HCT116 (cell line): ENCODE measurements around the gene VANGL1. TPM values are rescaled to one million over a fixed set of nuclear protein-coding genes. Genes with fewer than 3 reads are reported as not detected.
A peak's percentile ranks its signal among the peaks of the same experiment; 100 is the strongest.

Experiments
- ATAC-seq: fragments of 200-7000 bp; cut with Tn5 transposase; 2 replicates; pipeline ENCODE4 v1.9.1; 2020; ENCODE audit warnings: mild to moderate bottlenecking, moderate library complexity
- BruUV-seq: library from RNA; stranded (reverse); fragments of 400-500 nt; replicated peaks from 2 replicates; lab custom pipeline; 2021; lab: Mats Ljungman, UMichigan
- CTCF ChIA-PET: fragments of 300-600 bp; sonication (Branson Sonifier 250); formaldehyde crosslinking; loops from one replicate; lab custom pipeline; 2021; ENCODE audit warnings: antibody characterized with exemption; lab: Charles Lee
- POLR2A ChIA-PET: fragments of 300-600, 350-600 bp; sonication (Branson Sonifier 250); formaldehyde crosslinking; loops from one replicate; lab custom pipeline; 2021; ENCODE audit warnings: antibody characterized with exemption; lab: Charles Lee
- RAD21 ChIA-PET, 2 experiments: fragments of 300-600 bp; sonication (Branson Sonifier 250); formaldehyde crosslinking; loops; one replicate each; lab custom pipeline; 2023; ENCODE audit warnings: low total read pairs in 2 of 2; ENCODE audit not compliant: uncharacterized antibody in 2 of 2, unreplicated experiment in 2 of 2, low non-redundant PET in 1 of 2; lab: Charles Lee
- DNase-seq: peaks from one replicate; pipeline ENCODE4 v3.0.0-alpha.2; 2010; ENCODE audit warnings: low read depth, low spot score
- H2AFZ ChIP-seq: fragments of 200-600 bp; shearing (Covaris generic), sonication (generic); 2 replicates; pipeline ENCODE4 v1.6.1; 2017; ENCODE audit warnings: low read depth, mixed run types, mixed read lengths, antibody characterized with exemption, low read length; ENCODE audit not compliant: poor library complexity, severe bottlenecking
- H3K27ac ChIP-seq: 2 replicates; pipeline ENCODE4 v1.5.1; 2012; ENCODE audit warnings: low read depth, low read length
- H3K27me3 ChIP-seq: fragments of 200-600 bp; sonication (generic); 2 replicates; pipeline ENCODE4 v1.6.1; 2016; ENCODE audit warnings: mixed run types, low read length, mixed read lengths; ENCODE audit not compliant: insufficient read depth
- H3K36me3 ChIP-seq, 2 experiments: fragments of 200-500 bp in 1 of 2; fragments of 200-600 bp in 1 of 2; sonication (Bioruptor generic) in 1 of 2; sonication (generic) in 1 of 2; 2 replicates each; pipeline versions ENCODE4 v1.5.1 to v1.6.1; 2014 to 2016; ENCODE audit warnings: low read length in 2 of 2, inconsistent platforms in 1 of 2, mixed read lengths in 1 of 2, mixed run types in 1 of 2; ENCODE audit not compliant: insufficient read depth in 2 of 2, control insufficient read depth in 1 of 2
- H3K4me1 ChIP-seq, 2 experiments: fragments of 200-600 bp in 1 of 2; sonication (generic) in 1 of 2; 2 replicates each; pipeline versions ENCODE4 v1.5.1 to v1.6.1; 2012 to 2017; ENCODE audit warnings: low read length in 2 of 2, inconsistent platforms in 1 of 2, mild to moderate bottlenecking in 1 of 2, mixed read lengths in 1 of 2, mixed run types in 1 of 2, moderate library complexity in 1 of 2; ENCODE audit not compliant: insufficient read depth in 2 of 2, control insufficient read depth in 1 of 2
- H3K4me2 ChIP-seq: fragments of 200-600 bp; sonication (generic); 2 replicates; pipeline ENCODE4 v1.6.1; 2017; ENCODE audit warnings: mixed run types, low read length, mixed read lengths
- H3K4me3 ChIP-seq, 2 experiments: fragments of 200-600 bp in 1 of 2; sonication (generic) in 1 of 2; replicated peaks in 1 of 2; 2 replicates each; pipeline ENCODE4 v1.5.1; 2011 to 2016; ENCODE audit warnings: low read length in 2 of 2, control low read depth in 1 of 2, low read depth in 1 of 2, mild to moderate bottlenecking in 1 of 2, mixed read lengths in 1 of 2, mixed run types in 1 of 2
- H3K79me2 ChIP-seq: fragments of 200-600 bp; sonication (generic); 2 replicates; pipeline ENCODE4 v1.6.1; 2017; ENCODE audit warnings: mild to moderate bottlenecking, mixed run types, low read length, moderate library complexity, mixed read lengths; ENCODE audit not compliant: insufficient read depth
- H3K9ac ChIP-seq: fragments of 200-600 bp; sonication (generic); 2 replicates; pipeline ENCODE4 v1.6.1; 2016; ENCODE audit warnings: low read length, mixed read lengths
- H3K9me2 ChIP-seq: fragments of 200-600 bp; sonication (generic), shearing (Covaris generic); 2 replicates; pipeline ENCODE4 v1.6.1; 2017; ENCODE audit warnings: mixed run types, mild to moderate bottlenecking, moderate library complexity; ENCODE audit not compliant: insufficient read depth
- H3K9me3 ChIP-seq, 2 experiments: fragments of 200-500 bp in 1 of 2; fragments of 200-600 bp in 1 of 2; sonication (Bioruptor generic) in 1 of 2; sonication (generic) in 1 of 2; 2 replicates each; pipeline ENCODE4 v1.6.1; 2014 to 2017; ENCODE audit warnings: low read length in 2 of 2, mixed read lengths in 2 of 2, inconsistent platforms in 1 of 2, low read depth in 1 of 2, mild to moderate bottlenecking in 1 of 2, mixed run types in 1 of 2, moderate library complexity in 1 of 2; ENCODE audit not compliant: control insufficient read depth in 1 of 2, insufficient read depth in 1 of 2
- H4K20me1 ChIP-seq: fragments of 200-600 bp; sonication (generic), shearing (Covaris generic); 2 replicates; pipeline ENCODE4 v1.6.1; 2017; ENCODE audit warnings: mixed run types, mild to moderate bottlenecking, moderate library complexity; ENCODE audit not compliant: insufficient read depth
- CBX3 ChIP-seq: IDR thresholded peaks from 2 replicates; pipeline ENCODE4 v1.6.1; 2012; ENCODE audit warnings: low read depth
- CEBPB ChIP-seq: IDR thresholded peaks from 2 replicates; pipeline ENCODE4 v1.6.1; 2012; ENCODE audit warnings: low read depth
- EGR1 ChIP-seq: IDR thresholded peaks from 2 replicates; pipeline ENCODE4 v1.6.1; 2012; ENCODE audit warnings: low read depth
- ELF1 ChIP-seq: IDR thresholded peaks from 2 replicates; pipeline ENCODE4 v1.6.1; 2012; ENCODE audit warnings: low read depth, borderline replicate concordance
- EZH2 ChIP-seq: fragments of 200-600 bp; sonication (generic); IDR thresholded peaks from 2 replicates; pipeline ENCODE4 v1.6.1; 2017; ENCODE audit warnings: antibody characterized with exemption, mixed run types
- JUND ChIP-seq: IDR thresholded peaks from 2 replicates; pipeline ENCODE4 v1.6.1; 2012
- POLR2AphosphoS5 ChIP-seq: IDR thresholded peaks from 2 replicates; pipeline ENCODE4 v1.6.1; 2011; ENCODE audit warnings: mild to moderate bottlenecking, low read depth, low read length, moderate library complexity
- RAD21 ChIP-seq: IDR thresholded peaks from 2 replicates; pipeline ENCODE4 v1.6.1; 2012; ENCODE audit warnings: low read depth, mild to moderate bottlenecking
- SIN3A ChIP-seq: IDR thresholded peaks from 2 replicates; pipeline ENCODE4 v1.6.1; 2012; ENCODE audit warnings: low read depth
- SP1 ChIP-seq: IDR thresholded peaks from 2 replicates; pipeline ENCODE4 v1.6.1; 2012; ENCODE audit warnings: low read depth
- SRF ChIP-seq: IDR thresholded peaks from 2 replicates; pipeline ENCODE4 v1.6.1; 2012; ENCODE audit warnings: low read depth
- YY1 ChIP-seq: IDR thresholded peaks from 2 replicates; pipeline ENCODE4 v1.6.1; 2011; ENCODE audit warnings: low read length, low read depth, moderate library complexity, mild to moderate bottlenecking; ENCODE audit not compliant: insufficient replicate concordance; ENCODE audit errors: extremely low read depth
- ZNF274 ChIP-seq: fragments of 200-500 bp; sonication (Bioruptor generic); IDR thresholded peaks from 2 replicates; pipeline ENCODE4 v1.6.1; 2014; ENCODE audit warnings: mild to moderate bottlenecking, low read depth, low read length, inconsistent platforms
- intact Hi-C: fragments of 100-400 bp; cut with micrococcal nuclease; formaldehyde crosslinking; loops from 2 replicates; pipeline ENCODE4 v1.10.0; 2022
- total RNA-seq: library from RNA; stranded (reverse); gene quantifications from one replicate; pipeline ENCODE4 v1.2.1, GENCODE V29; 2021; ENCODE audit not compliant: unreplicated experiment
- TF ChIP-seq, protein P1 (sequence below): IDR thresholded peaks from 2 replicates; pipeline ENCODE4 v1.6.1; 2012
- TF ChIP-seq, protein P2 (sequence below): IDR thresholded peaks from 2 replicates; pipeline ENCODE4 v1.6.1; 2012; ENCODE audit warnings: low read depth
- TF ChIP-seq, protein P3 (sequence below), 3 experiments: fragments of 200-600 bp in 1 of 3; sonication (generic) in 1 of 3; IDR thresholded peaks in 2 of 3; conservative IDR thresholded peaks in 1 of 3; 2 replicates each; pipeline ENCODE4 v1.5.1; 2012 to 2017; ENCODE audit warnings: low read depth in 2 of 3, low read length in 2 of 3, antibody characterized with exemption in 1 of 3, borderline replicate concordance in 1 of 3, control low read depth in 1 of 3, mild to moderate bottlenecking in 1 of 3, mixed read lengths in 1 of 3, mixed run types in 1 of 3, moderate library complexity in 1 of 3; ENCODE audit not compliant: insufficient read depth in 1 of 3

Gene VANGL1
- total RNA-seq, 1 experiment from 2014 or later, result 23.5 TPM

DNA sequence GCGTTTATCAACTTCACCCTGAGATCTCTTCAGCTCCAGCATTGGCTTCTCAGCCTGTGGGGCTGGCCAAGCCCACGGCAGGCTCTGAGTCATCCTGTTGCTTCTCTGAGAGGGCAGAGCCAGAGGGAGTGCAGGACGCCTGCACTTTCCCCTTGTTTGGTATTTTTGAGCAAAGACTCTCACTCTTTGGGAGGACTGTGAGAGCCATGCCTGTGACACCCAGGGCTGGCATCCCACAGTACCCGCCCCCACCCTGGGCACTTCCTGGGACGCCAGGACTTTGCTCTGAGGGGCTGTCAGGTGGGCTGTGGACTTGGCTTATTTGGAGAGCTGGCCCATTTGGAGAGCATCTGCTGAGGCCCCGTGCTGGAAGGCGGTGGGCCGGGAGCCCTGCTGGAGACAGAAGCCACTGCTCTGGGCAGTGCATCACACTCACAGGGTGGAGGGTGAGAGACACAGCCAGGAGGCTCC lies 37.4 kb downstream of the VANGL1 start:
- no peak overlapping the region for H3K27ac ChIP-seq
- TF ChIP-seq YY1, result no peak
- TF ChIP-seq, protein P1, sequence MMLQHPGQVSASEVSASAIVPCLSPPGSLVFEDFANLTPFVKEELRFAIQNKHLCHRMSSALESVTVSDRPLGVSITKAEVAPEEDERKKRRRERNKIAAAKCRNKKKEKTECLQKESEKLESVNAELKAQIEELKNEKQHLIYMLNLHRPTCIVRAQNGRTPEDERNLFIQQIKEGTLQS, result no peak
- no peak for TF ChIP-seq ELF1
- ChIA-PET POLR2A (no interaction called here), CTCF (interaction anchor here (1.8 kb wide), 1 partner anchor 28 kb away, joined by 7 read pairs; no protein-coding TSS in a partner anchor), RAD21 (no interaction called here)
- intact Hi-C loops, result no loop called here
- H3K27me3 ChIP-seq, result no peaks in the 10 kb centered on the region
- no peak overlapping the region for H2AFZ ChIP-seq
- no TSS peak for BruUV-seq
- H3K4me1 ChIP-seq, result peaks cover 25 to 46% of the 10 kb centered on the region in 2 experiments; a peak in 3 of 4 replicates
- H3K36me3 ChIP-seq, result no peaks in the 10 kb centered on the region
- peak; percentile 70 for ATAC-seq
- H4K20me1 ChIP-seq, result no peaks in the 10 kb centered on the region
- H3K4me3 ChIP-seq, result no peak overlapping the region
- no peaks in the 10 kb centered on the region for H3K9me2 ChIP-seq
- H3K9ac ChIP-seq, result no peak overlapping the region
- H3K9me3 ChIP-seq, result no peaks in the 10 kb centered on the region
- DNase-seq, result no peak
- H3K79me2 ChIP-seq, result no peaks in the 10 kb centered on the region; the same call in 1 of the 2 replicates
- H3K4me2 ChIP-seq, result no peak overlapping the region

DNA sequence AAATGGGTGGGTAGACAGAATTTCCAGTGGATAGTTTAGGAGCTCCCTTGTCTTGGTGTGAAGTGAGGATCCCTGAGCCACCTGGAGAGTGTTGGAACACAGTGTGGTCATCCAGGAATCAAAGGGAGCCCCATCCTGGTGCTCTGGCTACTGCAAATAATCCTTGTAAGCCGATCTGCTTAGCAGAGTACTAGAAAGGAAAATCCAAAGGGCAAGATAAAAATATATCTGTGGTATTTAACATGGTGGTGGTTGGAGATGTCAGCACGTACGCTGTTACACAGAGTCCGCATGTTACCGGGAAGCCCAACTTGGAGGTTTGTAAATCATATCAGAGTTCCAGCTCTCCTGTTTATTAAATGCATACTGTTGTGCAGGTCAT lies 39.0 kb downstream of the VANGL1 start:
- peaks cover 3 to 9% of the 10 kb centered on the region in 2 experiments; a peak in 2 of 4 replicates for H3K36me3 ChIP-seq
- no peak overlapping the region for H2AFZ ChIP-seq
- H4K20me1 ChIP-seq, result no peaks in the 10 kb centered on the region
- H3K4me2 ChIP-seq, result no peak overlapping the region
- CTCF ChIA-PET, result interaction anchor here (3.4 kb wide), 1 partner anchor 26 kb away, joined by 7 read pairs; no protein-coding TSS in a partner anchor
- no peak overlapping the region for H3K9ac ChIP-seq
- no peaks in the 10 kb centered on the region; the same call in 1 of the 2 replicates for H3K79me2 ChIP-seq
- POLR2A ChIA-PET, result no interaction called here
- H3K9me3 ChIP-seq, result no peaks in the 10 kb centered on the region
- DNase-seq, result no peak
- H3K4me3 ChIP-seq, result no peak overlapping the region
- peaks cover 23 to 36% of the 10 kb centered on the region in 2 experiments; a peak in 3 of 4 replicates for H3K4me1 ChIP-seq
- TF ChIP-seq, protein P2, sequence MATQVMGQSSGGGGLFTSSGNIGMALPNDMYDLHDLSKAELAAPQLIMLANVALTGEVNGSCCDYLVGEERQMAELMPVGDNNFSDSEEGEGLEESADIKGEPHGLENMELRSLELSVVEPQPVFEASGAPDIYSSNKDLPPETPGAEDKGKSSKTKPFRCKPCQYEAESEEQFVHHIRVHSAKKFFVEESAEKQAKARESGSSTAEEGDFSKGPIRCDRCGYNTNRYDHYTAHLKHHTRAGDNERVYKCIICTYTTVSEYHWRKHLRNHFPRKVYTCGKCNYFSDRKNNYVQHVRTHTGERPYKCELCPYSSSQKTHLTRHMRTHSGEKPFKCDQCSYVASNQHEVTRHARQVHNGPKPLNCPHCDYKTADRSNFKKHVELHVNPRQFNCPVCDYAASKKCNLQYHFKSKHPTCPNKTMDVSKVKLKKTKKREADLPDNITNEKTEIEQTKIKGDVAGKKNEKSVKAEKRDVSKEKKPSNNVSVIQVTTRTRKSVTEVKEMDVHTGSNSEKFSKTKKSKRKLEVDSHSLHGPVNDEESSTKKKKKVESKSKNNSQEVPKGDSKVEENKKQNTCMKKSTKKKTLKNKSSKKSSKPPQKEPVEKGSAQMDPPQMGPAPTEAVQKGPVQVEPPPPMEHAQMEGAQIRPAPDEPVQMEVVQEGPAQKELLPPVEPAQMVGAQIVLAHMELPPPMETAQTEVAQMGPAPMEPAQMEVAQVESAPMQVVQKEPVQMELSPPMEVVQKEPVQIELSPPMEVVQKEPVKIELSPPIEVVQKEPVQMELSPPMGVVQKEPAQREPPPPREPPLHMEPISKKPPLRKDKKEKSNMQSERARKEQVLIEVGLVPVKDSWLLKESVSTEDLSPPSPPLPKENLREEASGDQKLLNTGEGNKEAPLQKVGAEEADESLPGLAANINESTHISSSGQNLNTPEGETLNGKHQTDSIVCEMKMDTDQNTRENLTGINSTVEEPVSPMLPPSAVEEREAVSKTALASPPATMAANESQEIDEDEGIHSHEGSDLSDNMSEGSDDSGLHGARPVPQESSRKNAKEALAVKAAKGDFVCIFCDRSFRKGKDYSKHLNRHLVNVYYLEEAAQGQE, result no peak
- TF ChIP-seq ZNF274, result no peak
- TF ChIP-seq SP1, result no peak
- TF ChIP-seq POLR2AphosphoS5, result no peak
- TF ChIP-seq EZH2, result no peak
- no peak for TF ChIP-seq EGR1
- TF ChIP-seq, protein P3, sequence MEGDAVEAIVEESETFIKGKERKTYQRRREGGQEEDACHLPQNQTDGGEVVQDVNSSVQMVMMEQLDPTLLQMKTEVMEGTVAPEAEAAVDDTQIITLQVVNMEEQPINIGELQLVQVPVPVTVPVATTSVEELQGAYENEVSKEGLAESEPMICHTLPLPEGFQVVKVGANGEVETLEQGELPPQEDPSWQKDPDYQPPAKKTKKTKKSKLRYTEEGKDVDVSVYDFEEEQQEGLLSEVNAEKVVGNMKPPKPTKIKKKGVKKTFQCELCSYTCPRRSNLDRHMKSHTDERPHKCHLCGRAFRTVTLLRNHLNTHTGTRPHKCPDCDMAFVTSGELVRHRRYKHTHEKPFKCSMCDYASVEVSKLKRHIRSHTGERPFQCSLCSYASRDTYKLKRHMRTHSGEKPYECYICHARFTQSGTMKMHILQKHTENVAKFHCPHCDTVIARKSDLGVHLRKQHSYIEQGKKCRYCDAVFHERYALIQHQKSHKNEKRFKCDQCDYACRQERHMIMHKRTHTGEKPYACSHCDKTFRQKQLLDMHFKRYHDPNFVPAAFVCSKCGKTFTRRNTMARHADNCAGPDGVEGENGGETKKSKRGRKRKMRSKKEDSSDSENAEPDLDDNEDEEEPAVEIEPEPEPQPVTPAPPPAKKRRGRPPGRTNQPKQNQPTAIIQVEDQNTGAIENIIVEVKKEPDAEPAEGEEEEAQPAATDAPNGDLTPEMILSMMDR (IDR thresholded peaks at IDR 0.05 in 2 of 3, conservative IDR thresholded peaks at IDR 0.05 in 1 of 3; ENCODE audit: borderline replicate concordance in 1 of 3, insufficient read depth in 1 of 3, low read depth in 2 of 3, low read length in 2 of 3), result no peak
- TF ChIP-seq SRF, result no peak
- TF ChIP-seq CEBPB, result no peak
- TF ChIP-seq CBX3, result no peak
- no peak for TF ChIP-seq SIN3A
- no peak for TF ChIP-seq JUND
- TF ChIP-seq RAD21, result no peak
- no peak for ATAC-seq
- no peak overlapping the region for H3K27ac ChIP-seq
- RAD21 ChIA-PET, result no interaction called here
- no TSS peak for BruUV-seq
- no peaks in the 10 kb centered on the region for H3K27me3 ChIP-seq
- no peaks in the 10 kb centered on the region for H3K9me2 ChIP-seq
- intact Hi-C loops, result no loop called here
